WTC11 (cell line): ENCODE results near the gene SEMA4G. TPM values are rescaled to one million over a fixed set of nuclear protein-coding genes. Genes with fewer than 3 reads are reported as not detected.

Source experiments
- ATAC-seq: fragments of 200-7000 bp; cut with Tn5 transposase; 2 replicates; pipeline ENCODE4 v1.10.0; 2021; ENCODE audit warnings: mild to moderate bottlenecking, moderate library complexity
- CTCF ChIA-PET: fragments of 300-600 bp; sonication (Branson Sonifier 250); formaldehyde crosslinking; loops from one replicate; lab custom pipeline; 2021; ENCODE audit warnings: antibody characterized with exemption; lab: Charles Lee
- POLR2A ChIA-PET: fragments of 350-600 bp; sonication (Branson Sonifier 250); formaldehyde crosslinking; loops from one replicate; lab custom pipeline; 2021; ENCODE audit warnings: antibody characterized with exemption; lab: Charles Lee
- DNase-seq: peaks from one replicate; pipeline ENCODE4 v3.0.0; 2021; ENCODE audit warnings: low spot score
- H3K27ac Mint-ChIP-seq: 2 replicates; pipeline ENCODE4 v1.8.0; 2021; ENCODE audit warnings: mixed read lengths
- H3K27me3 Mint-ChIP-seq: 2 replicates; pipeline ENCODE4 v1.8.0; 2021; ENCODE audit warnings: low read depth, mild to moderate bottlenecking, moderate library complexity, mixed read lengths
- H3K36me3 Mint-ChIP-seq: 2 replicates; pipeline ENCODE4 v1.8.0; 2021; ENCODE audit warnings: mixed read lengths
- H3K4me1 Mint-ChIP-seq: 2 replicates; pipeline ENCODE4 v1.8.0; 2022; ENCODE audit warnings: mixed read lengths
- H3K4me3 Mint-ChIP-seq: 2 replicates; pipeline ENCODE4 v1.8.0; 2021; ENCODE audit warnings: mild to moderate bottlenecking, moderate library complexity, mixed read lengths
- H3K9me3 Mint-ChIP-seq: 2 replicates; pipeline ENCODE4 v1.8.0; 2021; ENCODE audit warnings: mixed read lengths
- ATF6 ChIP-seq: sonication (generic); formaldehyde crosslinking; IDR thresholded peaks from 2 replicates; pipeline ENCODE4 v1.8.1; 2023; ENCODE audit warnings: mild to moderate bottlenecking, missing genetic modification reagents
- CBFB ChIP-seq: sonication (generic); formaldehyde crosslinking; IDR thresholded peaks from 2 replicates; pipeline ENCODE4 v1.8.1; 2022; ENCODE audit warnings: mild to moderate bottlenecking, low read depth, missing genetic modification reagents
- CDX4 ChIP-seq: fragments of 250-450 bp; sonication (Bioruptor Pico); IDR thresholded peaks from 2 replicates; pipeline ENCODE4 v1.9.0; 2021; ENCODE audit warnings: moderate library complexity, mild to moderate bottlenecking, inconsistent platforms, borderline replicate concordance
- GRHL2 ChIP-seq: fragments of 250-450 bp; sonication (Bioruptor Pico); IDR thresholded peaks from 2 replicates; pipeline ENCODE4 v1.8.0; 2022; ENCODE audit warnings: mild to moderate bottlenecking, moderate library complexity; ENCODE audit not compliant: insufficient replicate concordance, severe bottlenecking
- HMGXB4 ChIP-seq: sonication (generic); formaldehyde crosslinking; IDR thresholded peaks from 2 replicates; pipeline ENCODE4 v1.8.1; 2023; ENCODE audit warnings: mild to moderate bottlenecking, moderate library complexity, missing genetic modification reagents
- JAZF1 ChIP-seq: fragments of 250-450 bp; sonication (Bioruptor Pico); IDR thresholded peaks from 2 replicates; pipeline ENCODE4 v1.9.0; 2021; ENCODE audit warnings: moderate library complexity, mild to moderate bottlenecking, inconsistent platforms
- MYBL2 ChIP-seq: sonication (generic); formaldehyde crosslinking; IDR thresholded peaks from 2 replicates; pipeline ENCODE4 v1.8.1; 2023; ENCODE audit warnings: mild to moderate bottlenecking, moderate library complexity, missing genetic modification reagents
- NFYB ChIP-seq: sonication (generic); formaldehyde crosslinking; conservative IDR thresholded peaks from 2 replicates; pipeline ENCODE4 v1.8.0; 2022; ENCODE audit warnings: low read depth, missing genetic modification reagents
- NR1H2 ChIP-seq: sonication (generic); formaldehyde crosslinking; IDR thresholded peaks from 2 replicates; pipeline ENCODE4 v1.9.0; 2021; ENCODE audit warnings: mild to moderate bottlenecking, moderate library complexity, missing genetic modification reagents
- NR2C2 ChIP-seq: sonication (generic); formaldehyde crosslinking; IDR thresholded peaks from 2 replicates; pipeline ENCODE4 v1.8.0; 2022; ENCODE audit warnings: mild to moderate bottlenecking, missing genetic modification reagents
- OVOL2 ChIP-seq: fragments of 250-450 bp; sonication (Bioruptor Pico); IDR thresholded peaks from 2 replicates; pipeline ENCODE4 v1.9.0; 2021; ENCODE audit warnings: mild to moderate bottlenecking, borderline replicate concordance
- RELA ChIP-seq: sonication (generic); formaldehyde crosslinking; IDR thresholded peaks from 2 replicates; pipeline ENCODE4 v1.8.1; 2022; ENCODE audit warnings: missing genetic modification reagents, mild to moderate bottlenecking, borderline replicate concordance
- SMAD4 ChIP-seq: sonication (generic); formaldehyde crosslinking; IDR thresholded peaks from 2 replicates; pipeline ENCODE4 v1.8.0; 2022; ENCODE audit warnings: mild to moderate bottlenecking, missing genetic modification reagents
- STAT6 ChIP-seq: sonication (generic); formaldehyde crosslinking; conservative IDR thresholded peaks from 2 replicates; pipeline ENCODE4 v1.8.1; 2023; ENCODE audit warnings: mild to moderate bottlenecking, low read depth, missing genetic modification reagents, moderate library complexity
- ZNF232 ChIP-seq: sonication (generic); formaldehyde crosslinking; IDR thresholded peaks from 2 replicates; pipeline ENCODE4 v1.8.0; 2022; ENCODE audit warnings: mild to moderate bottlenecking, missing genetic modification reagents
- ZNF263 ChIP-seq: sonication (generic); formaldehyde crosslinking; IDR thresholded peaks from 2 replicates; pipeline ENCODE4 v1.8.1; 2022; ENCODE audit warnings: low read depth, mild to moderate bottlenecking, moderate library complexity, missing genetic modification reagents
- ZNF281 ChIP-seq: sonication (generic); formaldehyde crosslinking; IDR thresholded peaks from 2 replicates; pipeline ENCODE4 v1.8.0; 2023; ENCODE audit warnings: mild to moderate bottlenecking, missing genetic modification reagents
- total RNA-seq: library from RNA; stranded (reverse); gene quantifications from 3 replicates; pipeline ENCODE4 v1.2.3, GENCODE V29; 2021

Gene SEMA4G
- total RNA-seq, 1 experiment from 2014 or later = 11.8 TPM

- ATAC-seq = no peak
- H3K36me3 Mint-ChIP-seq = 0 out of 2 replicates have a peak, but pooled peaks cover 3% of the 10 kb centered on the region
- DNase-seq = no peak
- no peak for TF ChIP-seq STAT6 (CRISPR knock-in tag)
- no peak for TF ChIP-seq HMGXB4 (CRISPR knock-in tag)
- no peak for TF ChIP-seq NFYB (CRISPR knock-in tag)
- no peak for TF ChIP-seq NR2C2 (CRISPR knock-in tag)
- H3K4me1 Mint-ChIP-seq = no peaks in the 10 kb centered on the region
- H3K9me3 Mint-ChIP-seq = no peaks in the 10 kb centered on the region
- ChIA-PET CTCF (interaction anchor here (1.2 kb wide), 1 partner anchor 34 kb away, joined by 3 read pairs; no protein-coding TSS in a partner anchor), POLR2A (no interaction called here)
- no peaks in the 10 kb centered on the region; the same call in 1 of the 2 replicates for H3K27me3 Mint-ChIP-seq
- H3K4me3 Mint-ChIP-seq = no peak overlapping the region
- H3K27ac Mint-ChIP-seq = no peak overlapping the region
Measured at GRCh38 chr10:100979791-100980272, 10.5 kb downstream of the SEMA4G start.

- H3K27ac Mint-ChIP-seq = no peak overlapping the region
Measured at GRCh38 chr10:100980311-100980710, 11.0 kb downstream of the SEMA4G start.

More at GRCh38 chr10:100980311-100980710, 11.0 kb downstream of the SEMA4G start:
- H3K27me3 Mint-ChIP-seq = no peaks in the 10 kb centered on the region; the same call in 1 of the 2 replicates
- TF ChIP-seq ZNF232 (CRISPR knock-in tag) (no peak), RELA (CRISPR knock-in tag) (no peak), MYBL2 (no peak), NR1H2 (CRISPR knock-in tag) (no peak), JAZF1 (no peak), ZNF263 (CRISPR knock-in tag) (no peak), ATF6 (CRISPR knock-in tag) (no peak), CDX4 (no peak), ZNF281 (CRISPR knock-in tag) (no peak), OVOL2 (CRISPR knock-in tag) (no peak), GRHL2 (CRISPR knock-in tag) (no peak), SMAD4 (CRISPR knock-in tag) (no peak), CBFB (CRISPR knock-in tag) (no peak)
- TF ChIP-seq, all 79 proteins: peak for 0
- CTCF ChIA-PET = no interaction called here
- Mint-ChIP-seq H3K4me3 (no peak overlapping the region), H3K4me1 (no peaks in the 10 kb centered on the region), H3K36me3 (0 out of 2 replicates have a peak, but pooled peaks cover 3% of the 10 kb centered on the region), H3K9me3 (no peaks in the 10 kb centered on the region)
- ATAC-seq = no peak
- POLR2A ChIA-PET = no interaction called here
- DNase-seq = no peak
